ENCODE data around the gene DDX17.

DNA sequence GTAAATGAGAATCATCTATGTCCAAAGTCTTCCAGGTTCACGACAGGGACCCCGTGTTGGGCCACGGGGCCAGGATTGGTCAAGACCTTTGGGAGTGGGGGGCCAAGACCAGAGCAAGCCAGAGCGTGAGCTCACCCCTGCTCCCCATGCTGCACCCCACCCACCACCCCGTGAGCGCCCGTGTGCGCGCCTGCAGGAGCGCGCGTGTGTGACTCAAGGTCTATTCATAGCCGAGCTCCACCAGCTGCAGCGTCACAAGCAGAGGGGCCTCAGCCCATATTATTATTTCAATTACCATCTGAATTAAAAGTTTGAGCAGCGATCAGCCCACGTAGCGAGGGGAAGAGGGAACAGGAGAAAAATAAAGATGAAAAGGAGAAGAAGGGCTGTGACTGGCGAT, 56.3 kb downstream of the DDX17 start:
- TF ChIP-seq POLR2AphosphoS5 (IDR thresholded peaks at IDR 0.05) = no peak
- no peak for TF ChIP-seq CTCF (IDR thresholded peaks at IDR 0.05)
- no peak for TF ChIP-seq POLR2A (IDR thresholded peaks at IDR 0.05)
- no peak for TF ChIP-seq EP300 (IDR thresholded peaks at IDR 0.05)

Data from upper lobe of left lung (tissue), 4 donors.